ENCODE data around the gene WNT3A. TPM values are rescaled to one million over a fixed set of nuclear protein-coding genes. Genes with fewer than 3 reads are reported as not detected.

The WNT3A gene
- total RNA-seq, 1 donor from 2014 or later: not detected

GRCh38 chr1:228093050-228093906, 86.5 kb downstream of the WNT3A start:
- intact Hi-C loops (cut with micrococcal nuclease): no loop called here
- no peaks in the 10 kb centered on the region for H3K27me3 Mint-ChIP-seq (ENCODE audit: insufficient read depth)
- H3K4me3 Mint-ChIP-seq: no peak overlapping the region
- no peak overlapping the region for H3K27ac Mint-ChIP-seq
- H3K9me3 Mint-ChIP-seq: peaks cover 12% of the 10 kb centered on the region
- DNase-seq (ENCODE audit: low spot score): no peak
- peaks cover 66% of the 10 kb centered on the region for H3K36me3 Mint-ChIP-seq (ENCODE audit: low read depth)
- H3K4me1 Mint-ChIP-seq (ENCODE audit: low read depth): peaks cover 47% of the 10 kb centered on the region

GRCh38 chr1:228094432-228095016, 87.7 kb downstream of the WNT3A start:
- peaks cover 36% of the 10 kb centered on the region for H3K4me1 Mint-ChIP-seq (ENCODE audit: low read depth)
- H3K9me3 Mint-ChIP-seq: peaks cover 12% of the 10 kb centered on the region
- DNase-seq (ENCODE audit: low spot score): no peak
- no peaks in the 10 kb centered on the region for H3K27me3 Mint-ChIP-seq (ENCODE audit: insufficient read depth)
- no peak overlapping the region for H3K27ac Mint-ChIP-seq
- no peak overlapping the region for H3K4me3 Mint-ChIP-seq
- peaks cover 60% of the 10 kb centered on the region for H3K36me3 Mint-ChIP-seq (ENCODE audit: low read depth)
- intact Hi-C loops (cut with micrococcal nuclease): no loop called here

GRCh38 chr1:228095161-228095560, 88.4 kb downstream of the WNT3A start:
- peaks cover 12% of the 10 kb centered on the region for H3K9me3 Mint-ChIP-seq
- intact Hi-C loops (cut with micrococcal nuclease): no loop called here
- DNase-seq (ENCODE audit: low spot score): no peak
- H3K4me1 Mint-ChIP-seq (ENCODE audit: low read depth): peaks cover 30% of the 10 kb centered on the region
- H3K27ac Mint-ChIP-seq: no peak overlapping the region
- H3K27me3 Mint-ChIP-seq (ENCODE audit: insufficient read depth): no peaks in the 10 kb centered on the region
- H3K36me3 Mint-ChIP-seq (ENCODE audit: low read depth): peaks cover 59% of the 10 kb centered on the region
- H3K4me3 Mint-ChIP-seq: no peak overlapping the region

GRCh38 chr1:228095938-228096337, 89.1 kb downstream of the WNT3A start:
- no peak for DNase-seq (ENCODE audit: low spot score)
- peaks cover 25% of the 10 kb centered on the region for H3K4me1 Mint-ChIP-seq (ENCODE audit: low read depth)
- H3K27ac Mint-ChIP-seq: no peak overlapping the region
- H3K36me3 Mint-ChIP-seq (ENCODE audit: low read depth): peaks cover 54% of the 10 kb centered on the region
- H3K9me3 Mint-ChIP-seq: peaks cover 12% of the 10 kb centered on the region
- intact Hi-C loops (cut with micrococcal nuclease): no loop called here
- no peaks in the 10 kb centered on the region for H3K27me3 Mint-ChIP-seq (ENCODE audit: insufficient read depth)
- H3K4me3 Mint-ChIP-seq: no peak overlapping the region

- DNase-seq (ENCODE audit: low spot score): no peak
These were observed 89.9 kb downstream of the WNT3A start for GRCh38 chr1:228096416-228097332.

GRCh38 chr1:228097333-228098081, 90.7 kb downstream of the WNT3A start:
- no peak for DNase-seq (ENCODE audit: low spot score)
- peaks cover 43% of the 10 kb centered on the region for H3K36me3 Mint-ChIP-seq (ENCODE audit: low read depth)
- H3K27ac Mint-ChIP-seq: no peak overlapping the region
- no peaks in the 10 kb centered on the region for H3K27me3 Mint-ChIP-seq (ENCODE audit: insufficient read depth)
- intact Hi-C loops (cut with micrococcal nuclease): no loop called here
- H3K4me1 Mint-ChIP-seq (ENCODE audit: low read depth): peaks cover 18% of the 10 kb centered on the region
- peaks cover 12% of the 10 kb centered on the region for H3K9me3 Mint-ChIP-seq
- no peak overlapping the region for H3K4me3 Mint-ChIP-seq

More at GRCh38 chr1:228096416-228097332, 89.9 kb downstream of the WNT3A start:
- Mint-ChIP-seq H3K4me1 (ENCODE audit: low read depth) (peaks cover 26% of the 10 kb centered on the region), H3K27me3 (ENCODE audit: insufficient read depth) (no peaks in the 10 kb centered on the region), H3K36me3 (ENCODE audit: low read depth) (peaks cover 52% of the 10 kb centered on the region), H3K9me3 (peaks cover 12% of the 10 kb centered on the region), H3K4me3 (no peak overlapping the region), H3K27ac (no peak overlapping the region)
- intact Hi-C loops (cut with micrococcal nuclease): no loop called here

GRCh38 chr1:228098323-228098931, 91.6 kb downstream of the WNT3A start:
- intact Hi-C loops (cut with micrococcal nuclease): no loop called here
- DNase-seq (ENCODE audit: low spot score): no peak
- H3K4me3 Mint-ChIP-seq: no peak overlapping the region
- peaks cover 37% of the 10 kb centered on the region for H3K36me3 Mint-ChIP-seq (ENCODE audit: low read depth)
- H3K9me3 Mint-ChIP-seq: peaks cover 12% of the 10 kb centered on the region
- H3K27ac Mint-ChIP-seq: no peak overlapping the region
- H3K4me1 Mint-ChIP-seq (ENCODE audit: low read depth): peaks cover 16% of the 10 kb centered on the region
- no peaks in the 10 kb centered on the region for H3K27me3 Mint-ChIP-seq (ENCODE audit: insufficient read depth)

GRCh38 chr1:228099331-228099732, 92.5 kb downstream of the WNT3A start:
- H3K4me1 Mint-ChIP-seq (ENCODE audit: low read depth): peaks cover 21% of the 10 kb centered on the region
- DNase-seq (ENCODE audit: low spot score): no peak
- H3K27me3 Mint-ChIP-seq (ENCODE audit: insufficient read depth): no peaks in the 10 kb centered on the region
- intact Hi-C loops (cut with micrococcal nuclease): no loop called here
- H3K36me3 Mint-ChIP-seq (ENCODE audit: low read depth): peaks cover 32% of the 10 kb centered on the region
- no peak overlapping the region for H3K4me3 Mint-ChIP-seq
- H3K9me3 Mint-ChIP-seq: peaks cover 9% of the 10 kb centered on the region
- H3K27ac Mint-ChIP-seq: peak overlapping the region; percentile 6

- intact Hi-C loops (cut with micrococcal nuclease): no loop called here
- H3K36me3 Mint-ChIP-seq (ENCODE audit: low read depth): peaks cover 18% of the 10 kb centered on the region
- H3K9me3 Mint-ChIP-seq: no peaks in the 10 kb centered on the region
These were observed 94.2 kb downstream of the WNT3A start for GRCh38 chr1:228100822-228101613.

GRCh38 chr1:228101614-228101993, 94.8 kb downstream of the WNT3A start:
- DNase-seq (ENCODE audit: low spot score): no peak
- Mint-ChIP-seq H3K36me3 (ENCODE audit: low read depth) (peaks cover 21% of the 10 kb centered on the region), H3K4me1 (ENCODE audit: low read depth) (peaks cover 17% of the 10 kb centered on the region), H3K27ac (peak overlapping the region; percentile 86), H3K4me3 (peak overlapping the region; percentile 75), H3K9me3 (no peaks in the 10 kb centered on the region), H3K27me3 (ENCODE audit: insufficient read depth) (no peaks in the 10 kb centered on the region)
- intact Hi-C loops (cut with micrococcal nuclease): no loop called here

More at GRCh38 chr1:228100822-228101613, 94.2 kb downstream of the WNT3A start:
- no peak for DNase-seq (ENCODE audit: low spot score)
- H3K4me3 Mint-ChIP-seq: peak overlapping the region; percentile 75
- no peaks in the 10 kb centered on the region for H3K27me3 Mint-ChIP-seq (ENCODE audit: insufficient read depth)
- H3K4me1 Mint-ChIP-seq (ENCODE audit: low read depth): peaks cover 17% of the 10 kb centered on the region
- H3K27ac Mint-ChIP-seq: peak overlapping the region; percentile 86

- H3K36me3 Mint-ChIP-seq (ENCODE audit: low read depth): peaks cover 23% of the 10 kb centered on the region
- intact Hi-C loops (cut with micrococcal nuclease): loop anchor here (2.0 kb wide), 1 partner anchor 367 kb away; the partner anchor contains the start of genes JMJD4 and SNAP47
These were observed 95.4 kb downstream of the WNT3A start for GRCh38 chr1:228101994-228102790.

More at GRCh38 chr1:228101994-228102790, 95.4 kb downstream of the WNT3A start:
- Mint-ChIP-seq H3K9me3 (no peaks in the 10 kb centered on the region), H3K27me3 (ENCODE audit: insufficient read depth) (no peaks in the 10 kb centered on the region), H3K4me3 (peak overlapping the region; percentile 92), H3K4me1 (ENCODE audit: low read depth) (peaks cover 17% of the 10 kb centered on the region), H3K27ac (peak overlapping the region; percentile 58)
- peak; percentile 31 for DNase-seq (ENCODE audit: low spot score)

Data from activated T-helper 1 cell treated with anti-CD3 and anti-CD28 coated beads, Interleukin-12 subunit alpha, Interleukin-12 subunit beta, Interleukin-2, Interleukin-4 antibody, amounts not matched to agents 30 ng/mL and 10 ng/mL and 1 ng/mL, durations not matched to agents 14 hours and 24 hours and 36 hours (primary cell).